Measurements from ENCODE around the gene RILPL1.
A peak's percentile ranks its signal among the peaks of the same experiment; 100 is the strongest.
"Not testable (repeated sequence)": the region's sequence is repeated elsewhere in the genome, so short reads cannot be mapped to it uniquely, and the experiment has no call there.

RILPL1 gene

DNA sequence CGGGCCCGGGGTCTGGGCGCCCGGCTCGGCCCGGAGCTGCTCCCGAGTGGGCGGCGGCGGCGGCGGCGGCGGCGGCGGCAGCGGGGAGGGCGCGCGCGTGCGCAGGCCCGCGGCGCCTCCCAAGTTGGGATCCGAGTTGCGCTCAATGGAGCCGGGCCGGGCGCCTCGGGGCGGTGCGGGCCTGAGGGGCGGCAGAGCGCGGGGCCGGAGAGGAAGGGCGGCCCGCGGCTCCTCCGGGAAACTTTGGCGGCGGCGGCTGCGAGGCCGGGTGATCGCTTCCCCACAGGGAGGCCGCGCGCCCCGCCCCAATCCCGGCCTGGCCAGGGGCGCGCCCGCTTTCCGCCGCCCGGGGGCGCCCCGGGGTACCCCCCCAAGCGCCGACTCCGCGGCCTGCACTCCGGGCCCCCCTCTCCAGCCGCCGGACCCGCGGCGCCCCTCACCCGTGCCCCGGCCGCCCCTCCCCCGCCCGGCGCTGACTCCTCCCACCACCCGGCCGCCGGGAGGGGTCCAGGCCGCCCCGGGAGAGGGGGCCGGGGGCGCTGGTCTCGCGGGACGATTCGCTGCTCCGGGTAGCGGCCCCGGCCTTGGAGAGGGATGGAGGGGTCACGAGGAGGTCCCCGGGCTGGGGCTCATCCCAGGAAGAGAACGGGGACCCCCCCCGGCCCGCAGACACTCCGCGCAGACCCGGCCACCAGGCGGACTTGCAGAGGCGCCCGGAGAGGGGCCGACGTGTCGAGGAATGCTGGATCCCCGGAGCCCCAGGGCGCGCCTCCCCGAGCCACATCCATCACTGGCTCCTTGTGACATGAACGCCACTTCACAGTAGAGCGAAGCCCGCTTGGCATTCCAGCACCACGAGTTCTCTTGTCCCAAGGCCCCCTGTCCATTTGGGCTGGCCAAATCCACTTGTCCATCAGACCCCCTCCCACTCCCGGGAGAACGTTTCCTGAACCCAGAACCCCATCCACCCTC is at the start of gene RILPL1:
TSS of gene RILPL1 (minus strand) at position 48 of the 972 bp plus-strand sequence. CDS start 237 bp downstream, outside the sequence.
- DNase-seq: peak; percentile 73

DNA sequence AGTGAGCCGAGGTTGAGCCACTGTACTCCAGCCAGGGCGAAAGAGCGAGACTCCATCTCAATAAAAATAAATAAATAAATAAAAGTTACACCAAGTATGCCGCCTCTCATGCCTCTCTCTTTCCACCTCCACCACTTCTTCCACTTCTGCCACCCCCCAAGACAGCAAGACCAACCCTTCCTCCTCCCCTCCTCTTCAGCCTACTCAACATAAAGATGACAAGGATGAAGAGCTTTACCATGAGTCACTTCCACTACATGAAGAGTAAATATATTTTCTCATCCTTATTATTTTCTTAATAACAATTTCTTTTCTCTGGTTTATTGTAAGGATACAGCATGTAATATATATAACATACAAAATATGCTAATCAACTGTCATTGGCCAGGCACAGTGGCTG is 47.3 kb upstream of the RILPL1 start:
- no peak for DNase-seq

DNA sequence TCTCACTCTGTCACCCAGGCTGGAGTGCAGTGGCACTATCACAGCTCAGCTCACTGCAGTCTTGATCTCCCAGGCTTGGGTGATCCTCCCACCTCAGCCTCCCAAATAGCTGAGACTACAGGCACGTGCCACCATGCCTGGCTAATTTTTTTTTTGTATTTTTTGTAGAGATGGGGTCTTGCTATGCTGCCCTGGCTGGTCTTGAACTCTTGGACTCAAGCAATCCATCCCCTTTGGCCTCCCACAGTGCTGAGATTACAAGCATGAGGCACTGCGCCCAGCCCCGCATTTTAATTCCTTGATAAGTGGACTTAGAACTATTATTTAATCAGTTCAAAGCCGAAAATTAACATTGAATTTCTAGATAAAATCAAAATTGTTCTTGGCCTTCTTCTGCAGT is 45.3 kb upstream of the RILPL1 start:
- not testable (repeated sequence) for DNase-seq

- no peak for DNase-seq
Measured at GRCh38 chr12:123578243-123578642, 44.7 kb upstream of the RILPL1 start.

- DNase-seq: no peak
Measured at GRCh38 chr12:123576611-123577010, 43.1 kb upstream of the RILPL1 start.

- no peak for DNase-seq
Measured at GRCh38 chr12:123573870-123574269, 40.4 kb upstream of the RILPL1 start.

- no peak for DNase-seq
Measured at GRCh38 chr12:123572391-123572790, 38.9 kb upstream of the RILPL1 start.

- no peak for DNase-seq
Measured at GRCh38 chr12:123571343-123571813, 37.9 kb upstream of the RILPL1 start.

DNA sequence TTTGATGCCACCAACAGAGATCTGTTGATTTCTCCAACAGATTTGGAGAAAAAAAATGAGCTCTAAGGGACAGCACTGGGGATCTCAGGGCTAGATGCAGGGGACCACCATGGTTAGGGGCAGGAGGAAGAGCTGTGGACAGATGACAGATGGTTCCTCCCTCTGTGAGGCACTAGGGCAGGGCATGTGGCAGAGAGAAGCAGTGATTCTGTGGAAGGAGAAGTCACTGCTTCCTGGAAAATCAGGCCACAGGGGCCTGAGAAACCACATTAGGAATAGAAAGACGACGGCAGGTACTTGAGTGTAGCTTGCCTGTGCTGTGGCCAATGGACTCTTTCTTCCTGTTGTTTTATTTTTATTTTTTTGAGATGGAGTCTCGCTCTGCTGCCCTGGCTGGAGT is 25.9 kb upstream of the RILPL1 start:
- DNase-seq: no peak

- not testable (repeated sequence) for DNase-seq
Measured at GRCh38 chr12:123558487-123558886, 25.0 kb upstream of the RILPL1 start.

- DNase-seq: not testable (repeated sequence)
Measured at GRCh38 chr12:123554843-123555242, 21.3 kb upstream of the RILPL1 start.

DNA sequence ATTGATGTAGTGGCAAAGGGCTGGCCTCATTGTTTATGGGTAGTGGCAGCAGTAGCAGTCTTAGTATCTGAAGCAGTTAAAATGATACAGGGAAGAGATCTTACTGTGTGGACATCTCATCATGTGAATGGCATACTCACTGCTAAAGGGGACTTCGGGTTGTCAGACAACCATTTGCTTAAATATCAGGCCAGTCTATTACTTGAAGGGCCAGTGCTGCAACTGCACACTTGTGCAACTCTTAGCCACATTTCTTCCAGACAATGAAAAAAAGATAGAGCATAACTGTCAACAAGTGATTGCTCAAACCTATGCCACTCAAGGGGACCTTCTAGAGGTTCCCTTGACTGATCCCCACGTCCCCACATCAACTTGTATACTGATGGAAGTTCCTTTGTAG is 20.6 kb upstream of the RILPL1 start:
- not testable (repeated sequence) for DNase-seq

- DNase-seq: no peak
Measured at GRCh38 chr12:123550700-123551099, 17.2 kb upstream of the RILPL1 start.

DNA sequence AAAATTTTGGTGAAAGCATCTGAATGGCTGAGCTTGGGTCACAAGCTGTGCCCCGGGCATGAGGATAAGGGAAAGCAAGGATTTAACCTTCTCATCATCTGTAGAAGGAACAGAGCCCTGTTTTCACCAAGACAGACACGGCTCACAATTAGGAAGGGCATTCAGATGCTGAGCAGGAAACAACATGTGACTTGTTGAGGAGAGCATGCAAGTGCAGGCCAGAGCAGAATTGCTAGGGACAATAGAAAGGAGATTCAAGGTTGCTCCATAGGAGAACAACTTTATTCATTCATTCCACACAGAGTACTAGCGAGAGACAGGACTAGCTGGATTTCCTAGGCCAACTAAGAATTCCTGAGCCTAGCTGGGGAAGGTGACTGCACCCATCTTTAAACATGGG is 14.6 kb upstream of the RILPL1 start:
- no peak for DNase-seq

DNA sequence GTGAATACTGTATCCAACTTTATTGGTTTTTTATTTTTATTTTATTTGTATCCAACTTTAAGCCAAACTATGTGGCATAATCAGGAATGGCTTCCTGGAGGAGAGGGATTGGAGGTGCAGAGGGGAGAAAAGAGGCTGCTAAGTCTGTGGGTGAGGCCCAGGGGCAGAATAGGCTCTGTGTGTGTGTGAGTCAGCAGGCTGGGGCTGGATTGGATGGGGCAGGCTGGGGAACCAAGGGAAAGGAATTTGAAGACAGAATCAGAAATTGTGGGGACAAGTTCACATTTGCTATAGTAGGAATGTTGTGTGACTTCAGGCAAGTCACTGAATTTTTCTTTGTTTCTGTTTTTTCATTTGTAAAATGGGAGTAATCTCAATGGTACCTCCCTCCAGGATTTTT is 12.8 kb upstream of the RILPL1 start:
- DNase-seq: no peak

- no peak for DNase-seq
Measured at GRCh38 chr12:123543541-123543940, 10.0 kb upstream of the RILPL1 start.

GRCh38 chr12:123540899-123541662 is 7.6 kb upstream of the RILPL1 start:
- no peak for DNase-seq

DNA sequence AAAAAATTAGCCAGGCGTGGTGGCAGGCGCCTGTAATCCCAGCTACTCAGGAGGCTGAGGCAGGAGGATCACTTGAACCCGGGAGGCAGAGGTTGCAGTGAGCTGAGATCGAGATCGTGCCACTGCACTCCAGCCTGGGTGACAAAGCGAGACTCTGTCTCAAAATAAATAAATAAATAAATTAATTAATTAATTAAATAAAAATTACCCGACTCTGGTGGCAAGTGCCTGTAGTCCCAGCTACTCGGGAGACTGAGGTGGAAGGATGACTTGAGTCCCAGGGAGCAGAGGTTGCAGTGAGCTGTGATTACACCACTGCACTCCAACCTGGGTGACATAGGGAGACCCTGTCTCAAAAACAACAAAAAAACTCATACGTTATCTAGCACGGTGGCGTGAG is 2.4 kb upstream of the RILPL1 start:
- not testable (repeated sequence) for DNase-seq

GRCh38 chr12:123532808-123533649 is 490 bp downstream of the RILPL1 start:
- DNase-seq: peak; percentile 48

DNA sequence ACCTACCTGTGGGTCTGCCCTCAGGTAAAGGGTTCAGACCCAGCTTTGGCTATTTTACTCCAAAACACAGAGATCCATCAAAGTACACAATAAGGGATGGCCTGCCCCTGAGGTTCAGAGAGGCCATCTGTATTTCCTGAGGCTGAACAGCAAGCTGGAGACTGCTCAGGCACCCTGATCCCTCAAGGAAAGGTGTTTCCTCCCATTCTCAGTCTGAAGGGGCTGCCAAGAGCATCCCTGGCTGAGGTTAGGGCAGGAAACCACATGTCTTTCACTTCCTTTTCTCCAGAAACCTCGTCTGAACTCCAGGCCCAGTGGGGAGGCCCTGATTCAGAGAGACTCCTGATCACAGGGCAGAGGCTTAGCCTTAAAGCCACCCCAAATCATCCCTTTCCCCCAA is 1.5 kb downstream of the RILPL1 start:
- no peak for DNase-seq

- DNase-seq: no peak
Measured at GRCh38 chr12:123531091-123531490, 2.4 kb downstream of the RILPL1 start.

DNA sequence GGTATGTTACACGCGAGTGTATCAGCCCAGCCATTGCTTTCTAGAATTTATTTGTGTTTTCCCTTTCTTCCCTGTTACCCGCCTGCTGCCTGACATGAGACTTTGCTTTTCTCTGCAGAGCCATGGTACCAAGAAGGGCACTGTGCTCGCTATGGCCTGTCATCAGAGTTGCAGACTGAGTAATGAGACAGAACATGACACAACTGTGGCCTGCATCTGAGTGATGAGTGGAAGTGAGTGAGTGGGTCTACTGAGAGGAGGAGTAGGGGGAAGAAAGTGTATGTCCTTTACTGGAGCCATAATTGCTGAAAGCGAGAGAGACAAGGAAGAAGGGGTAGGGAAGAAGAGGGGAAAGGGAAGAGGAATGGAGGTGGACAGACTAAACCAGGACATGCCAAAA is 2.9 kb downstream of the RILPL1 start:
- DNase-seq: no peak

DNA sequence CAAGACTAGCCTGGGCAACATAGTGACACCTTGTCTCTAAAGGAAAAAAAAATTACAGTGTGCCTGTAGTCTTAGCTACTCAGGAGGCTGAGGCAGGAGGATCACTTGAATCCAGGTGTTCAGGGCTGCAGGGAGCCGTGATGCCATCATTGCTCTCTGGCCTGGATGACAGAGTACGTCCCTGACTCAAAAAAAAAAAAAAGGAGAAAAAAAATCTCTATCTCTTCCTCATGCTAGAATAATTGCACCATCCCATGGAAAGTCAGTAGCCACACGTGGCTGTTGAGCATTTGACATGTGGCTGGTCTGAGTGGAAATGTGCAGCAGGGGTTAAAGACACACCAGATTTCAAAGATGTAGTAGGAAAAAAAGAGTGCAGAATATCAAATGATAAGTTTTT is 3.8 kb downstream of the RILPL1 start:
- no peak for DNase-seq

Data from 8988T (cell line).